ENCODE results near the gene FOXK1.

Gene FOXK1

DNA sequence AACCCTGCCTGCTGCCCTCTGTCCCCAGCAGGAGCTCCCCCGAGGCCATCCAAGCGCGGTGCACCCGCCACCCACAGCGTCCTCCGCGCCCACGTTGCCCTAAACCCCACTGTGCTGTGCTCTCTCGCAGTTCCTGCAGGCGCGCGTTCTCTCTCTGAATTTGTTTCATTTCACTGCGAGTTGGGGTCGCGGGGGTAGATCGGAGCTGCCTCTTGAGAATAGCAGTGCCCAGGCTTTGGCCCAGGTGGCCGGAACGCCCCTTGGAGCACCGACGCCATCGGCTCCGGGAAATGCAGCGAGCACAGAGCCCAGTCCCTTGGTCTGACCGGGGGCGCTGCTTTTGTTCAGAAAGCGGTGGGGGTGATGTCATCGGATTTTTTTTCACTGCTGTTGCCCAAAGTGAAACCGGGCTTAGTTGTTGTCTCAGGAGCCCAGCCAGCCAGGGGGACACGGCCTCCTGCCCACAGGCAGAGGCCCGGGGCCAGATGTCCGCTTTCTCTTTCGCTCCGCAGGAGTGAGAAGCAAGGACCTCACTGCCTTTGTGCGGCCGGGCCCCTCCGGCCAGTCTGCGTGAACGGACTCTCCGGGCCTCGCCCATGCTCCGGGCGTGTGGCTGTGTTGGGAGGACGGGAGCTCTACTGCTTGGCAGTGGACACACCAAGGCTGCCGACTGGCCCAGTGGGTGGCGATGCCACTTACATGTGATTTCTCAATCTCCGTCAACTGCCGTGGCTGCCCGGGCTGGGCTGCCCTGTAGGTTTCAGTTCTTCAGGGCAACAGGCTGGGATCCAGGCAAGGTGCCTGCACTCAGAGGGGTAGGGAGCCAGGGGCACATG is 43.1 kb downstream of the FOXK1 start (continued):
- no peak for TF ChIP-seq ZNF239 (tag by site-specific recombination; IDR thresholded peaks at IDR 0.05)
- TF ChIP-seq, protein P1, sequence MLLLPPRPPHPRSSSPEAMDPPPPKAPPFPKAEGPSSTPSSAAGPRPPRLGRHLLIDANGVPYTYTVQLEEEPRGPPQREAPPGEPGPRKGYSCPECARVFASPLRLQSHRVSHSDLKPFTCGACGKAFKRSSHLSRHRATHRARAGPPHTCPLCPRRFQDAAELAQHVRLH (tag by site-specific recombination; IDR thresholded peaks at IDR 0.05) = no peak
- TF ChIP-seq, protein P2, sequence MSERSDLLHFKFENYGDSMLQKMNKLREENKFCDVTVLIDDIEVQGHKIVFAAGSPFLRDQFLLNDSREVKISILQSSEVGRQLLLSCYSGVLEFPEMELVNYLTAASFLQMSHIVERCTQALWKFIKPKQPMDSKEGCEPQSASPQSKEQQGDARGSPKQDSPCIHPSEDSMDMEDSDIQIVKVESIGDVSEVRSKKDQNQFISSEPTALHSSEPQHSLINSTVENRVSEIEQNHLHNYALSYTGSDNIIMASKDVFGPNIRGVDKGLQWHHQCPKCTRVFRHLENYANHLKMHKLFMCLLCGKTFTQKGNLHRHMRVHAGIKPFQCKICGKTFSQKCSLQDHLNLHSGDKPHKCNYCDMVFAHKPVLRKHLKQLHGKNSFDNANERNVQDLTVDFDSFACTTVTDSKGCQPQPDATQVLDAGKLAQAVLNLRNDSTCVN (tag by site-specific recombination; optimal IDR thresholded peaks at IDR 0.05) = no peak
- no peak for TF ChIP-seq YY1 (tag by site-specific recombination; IDR thresholded peaks at IDR 0.05)
- TF ChIP-seq, protein P3, sequence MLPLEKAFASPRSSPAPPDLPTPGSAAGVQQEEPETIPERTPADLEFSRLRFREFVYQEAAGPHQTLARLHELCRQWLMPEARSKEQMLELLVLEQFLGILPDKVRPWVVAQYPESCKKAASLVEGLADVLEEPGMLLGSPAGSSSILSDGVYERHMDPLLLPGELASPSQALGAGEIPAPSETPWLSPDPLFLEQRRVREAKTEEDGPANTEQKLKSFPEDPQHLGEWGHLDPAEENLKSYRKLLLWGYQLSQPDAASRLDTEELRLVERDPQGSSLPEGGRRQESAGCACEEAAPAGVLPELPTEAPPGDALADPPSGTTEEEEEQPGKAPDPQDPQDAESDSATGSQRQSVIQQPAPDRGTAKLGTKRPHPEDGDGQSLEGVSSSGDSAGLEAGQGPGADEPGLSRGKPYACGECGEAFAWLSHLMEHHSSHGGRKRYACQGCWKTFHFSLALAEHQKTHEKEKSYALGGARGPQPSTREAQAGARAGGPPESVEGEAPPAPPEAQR (tag by site-specific recombination; IDR thresholded peaks at IDR 0.05) = no peak
- no peak for TF ChIP-seq ZNF433 (tag by site-specific recombination; IDR thresholded peaks at IDR 0.05; ENCODE audit: low read depth)
- TF ChIP-seq HOXD13 (CRISPR knock-in tag; IDR thresholded peaks at IDR 0.05; ENCODE audit: borderline replicate concordance) = no peak
- no peak for TF ChIP-seq TCF7L2 (IDR thresholded peaks at IDR 0.05; ENCODE audit: borderline replicate concordance, low read depth, low read length)
- TF ChIP-seq, protein P4, sequence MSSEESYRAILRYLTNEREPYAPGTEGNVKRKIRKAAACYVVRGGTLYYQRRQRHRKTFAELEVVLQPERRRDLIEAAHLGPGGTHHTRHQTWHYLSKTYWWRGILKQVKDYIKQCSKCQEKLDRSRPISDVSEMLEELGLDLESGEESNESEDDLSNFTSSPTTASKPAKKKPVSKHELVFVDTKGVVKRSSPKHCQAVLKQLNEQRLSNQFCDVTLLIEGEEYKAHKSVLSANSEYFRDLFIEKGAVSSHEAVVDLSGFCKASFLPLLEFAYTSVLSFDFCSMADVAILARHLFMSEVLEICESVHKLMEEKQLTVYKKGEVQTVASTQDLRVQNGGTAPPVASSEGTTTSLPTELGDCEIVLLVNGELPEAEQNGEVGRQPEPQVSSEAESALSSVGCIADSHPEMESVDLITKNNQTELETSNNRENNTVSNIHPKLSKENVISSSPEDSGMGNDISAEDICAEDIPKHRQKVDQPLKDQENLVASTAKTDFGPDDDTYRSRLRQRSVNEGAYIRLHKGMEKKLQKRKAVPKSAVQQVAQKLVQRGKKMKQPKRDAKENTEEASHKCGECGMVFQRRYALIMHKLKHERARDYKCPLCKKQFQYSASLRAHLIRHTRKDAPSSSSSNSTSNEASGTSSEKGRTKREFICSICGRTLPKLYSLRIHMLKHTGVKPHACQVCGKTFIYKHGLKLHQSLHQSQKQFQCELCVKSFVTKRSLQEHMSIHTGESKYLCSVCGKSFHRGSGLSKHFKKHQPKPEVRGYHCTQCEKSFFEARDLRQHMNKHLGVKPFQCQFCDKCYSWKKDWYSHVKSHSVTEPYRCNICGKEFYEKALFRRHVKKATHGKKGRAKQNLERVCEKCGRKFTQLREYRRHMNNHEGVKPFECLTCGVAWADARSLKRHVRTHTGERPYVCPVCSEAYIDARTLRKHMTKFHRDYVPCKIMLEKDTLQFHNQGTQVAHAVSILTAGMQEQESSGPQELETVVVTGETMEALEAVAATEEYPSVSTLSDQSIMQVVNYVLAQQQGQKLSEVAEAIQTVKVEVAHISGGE (tag by site-specific recombination; conservative IDR thresholded peaks at IDR 0.05; ENCODE audit: low read depth) = no peak
- TF ChIP-seq ZBTB7A (tag by site-specific recombination; IDR thresholded peaks at IDR 0.05; ENCODE audit: low read depth) = no peak
- TF ChIP-seq ZFHX2 (tag by site-specific recombination; conservative IDR thresholded peaks at IDR 0.05) = peak; percentile 55; the same call in 1 of the 2 replicates

- H3K9me3 ChIP-seq (ENCODE audit: control insufficient read depth, insufficient read depth, low read depth, low read length) = no peaks in the 10 kb centered on the region
- 0 out of 2 replicates have a peak overlapping the region, but pooled peaks have one; percentile 19 for H3K27ac ChIP-seq (ENCODE audit: extremely low read depth, low read depth, low read length)
- H3K36me3 ChIP-seq (ENCODE audit: control insufficient read depth in 2 of 2, insufficient read depth in 1 of 2, low read length in 2 of 2) = peaks cover 0 to 9% of the 10 kb centered on the region in 2 experiments; a peak in 2 of 3 replicates
- peaks cover 4% of the 10 kb centered on the region; the same call in 1 of the 2 replicates for H3K4me1 ChIP-seq (ENCODE audit: control insufficient read depth, insufficient read depth, low read length)
- CTCF ChIA-PET = interaction anchor here (0.5 kb wide), 1 partner anchor 77 kb away, joined by 3 read pairs; no protein-coding TSS in a partner anchor
- POLR2A ChIA-PET = no interaction called here
- no peak overlapping the region for H3K4me3 ChIP-seq (ENCODE audit: low read depth, low read length)
- no peak for TF ChIP-seq ZNF544 (tag by site-specific recombination; IDR thresholded peaks at IDR 0.05)
- TF ChIP-seq, protein P2 (tag by site-specific recombination; optimal IDR thresholded peaks at IDR 0.05) = no peak
- TF ChIP-seq INSM2 (tag by site-specific recombination; IDR thresholded peaks at IDR 0.05) = no peak
- no peak for TF ChIP-seq ZNF24 (tag by site-specific recombination; IDR thresholded peaks at IDR 0.05)
- no peak for TF ChIP-seq ZNF391 (tag by site-specific recombination; IDR thresholded peaks at IDR 0.05; ENCODE audit: borderline replicate concordance, low read depth)
- TF ChIP-seq ZNF843 (tag by site-specific recombination; IDR thresholded peaks at IDR 0.05) = no peak
- no peak for TF ChIP-seq ZNF2 (tag by site-specific recombination; IDR thresholded peaks at IDR 0.05)
- TF ChIP-seq BCL6B (tag by site-specific recombination; IDR thresholded peaks at IDR 0.05) = no peak
- TF ChIP-seq ZBTB49 (tag by site-specific recombination; IDR thresholded peaks at IDR 0.05; ENCODE audit: low read depth) = no peak
Observed at GRCh38 chr7:4725850-4726450, 43.9 kb downstream of the FOXK1 start.
